T-helper 9 cell (primary cell): Measurements from ENCODE around the gene TMEM266.
A peak's percentile ranks its signal among the peaks of the same experiment; 100 is the strongest.

Experiments used
- DNase-seq: peaks from one replicate; pipeline ENCODE4 v3.0.0-alpha.2; 2020

The TMEM266 gene

GRCh38 chr15:76135516-76135915 is 75.7 kb downstream of the TMEM266 start:
- DNase-seq = no peak

GRCh38 chr15:76138436-76138835 is 78.7 kb downstream of the TMEM266 start:
- DNase-seq = no peak

GRCh38 chr15:76139368-76140073 is 79.7 kb downstream of the TMEM266 start:
- DNase-seq = peak; percentile 54

- DNase-seq = no peak
These were observed 80.3 kb downstream of the TMEM266 start for GRCh38 chr15:76140074-76140464.

- DNase-seq = no peak
These were observed 87.0 kb downstream of the TMEM266 start for GRCh38 chr15:76146812-76147211.

GRCh38 chr15:76147906-76148570 is 88.3 kb downstream of the TMEM266 start:
- peak; percentile 56 for DNase-seq

- no peak for DNase-seq
These were observed 89.6 kb downstream of the TMEM266 start for GRCh38 chr15:76149291-76149915.

- no peak for DNase-seq
These were observed 90.7 kb downstream of the TMEM266 start for GRCh38 chr15:76150513-76150912.

GRCh38 chr15:76150971-76151598 is 91.3 kb downstream of the TMEM266 start:
- DNase-seq = peak; percentile 60

- no peak for DNase-seq
These were observed 91.8 kb downstream of the TMEM266 start for GRCh38 chr15:76151599-76151974.

GRCh38 chr15:76152197-76152596 is 92.4 kb downstream of the TMEM266 start:
- no peak for DNase-seq

- no peak for DNase-seq
These were observed 93.7 kb downstream of the TMEM266 start for GRCh38 chr15:76153241-76154197.

- no peak for DNase-seq
These were observed 95.9 kb downstream of the TMEM266 start for GRCh38 chr15:76155731-76156130.

GRCh38 chr15:76158226-76158625 is 98.4 kb downstream of the TMEM266 start:
- DNase-seq = no peak

GRCh38 chr15:76158815-76159214 is 99.0 kb downstream of the TMEM266 start:
- DNase-seq = no peak

- no peak for DNase-seq
These were observed 99.5 kb downstream of the TMEM266 start for GRCh38 chr15:76159282-76159681.

GRCh38 chr15:76160426-76161152 is 100.8 kb downstream of the TMEM266 start:
- DNase-seq = no peak

GRCh38 chr15:76161153-76162035 is 101.6 kb downstream of the TMEM266 start:
- DNase-seq = no peak

- no peak for DNase-seq
These were observed 102.2 kb downstream of the TMEM266 start for GRCh38 chr15:76162036-76162398.

- DNase-seq = no peak
These were observed 103.1 kb downstream of the TMEM266 start for GRCh38 chr15:76162784-76163456.
